Stimulated activated naive CD8-positive, alpha-beta T cell treated with anti-CD3 and anti-CD28 coated beads, Interleukin-15, amount 100 ng/mL, for 72 hours (primary cell): ENCODE data around the gene SLC5A1.
"Not testable (repeated sequence)": the region's sequence is repeated elsewhere in the genome, so short reads cannot be mapped to it uniquely, and the experiment has no call there.

ENCODE experiments used
- ATAC-seq: fragments of 150-1000 bp; cut with Tn5 transposase; 2 replicates; pipeline ENCODE4 v1.10.0; 2021; ENCODE audit warnings: mild to moderate bottlenecking, moderate library complexity
- DNase-seq, 2 donors: peaks; one replicate each; pipeline ENCODE4 v3.0.0; 2021 to 2022
- H3K27ac Mint-ChIP-seq, 2 donors: one replicate each; pipeline ENCODE4 v1.8.0; 2022; ENCODE audit warnings: mild to moderate bottlenecking in 2 of 2, mixed read lengths in 2 of 2, moderate library complexity in 2 of 2
- H3K27me3 Mint-ChIP-seq: one replicate; pipeline ENCODE4 v1.8.0; 2022; ENCODE audit warnings: mixed read lengths
- H3K4me1 Mint-ChIP-seq: one replicate; pipeline ENCODE4 v1.8.0; 2022; ENCODE audit warnings: mild to moderate bottlenecking, mixed read lengths
- H3K4me3 Mint-ChIP-seq, 2 donors: one replicate each; pipeline ENCODE4 v1.8.0; 2022; ENCODE audit warnings: mild to moderate bottlenecking in 2 of 2, mixed read lengths in 2 of 2, moderate library complexity in 1 of 2
- H3K9me3 Mint-ChIP-seq, 2 donors: one replicate each; pipeline ENCODE4 v1.8.0; 2022; ENCODE audit warnings: mixed read lengths in 2 of 2

Gene SLC5A1

DNA sequence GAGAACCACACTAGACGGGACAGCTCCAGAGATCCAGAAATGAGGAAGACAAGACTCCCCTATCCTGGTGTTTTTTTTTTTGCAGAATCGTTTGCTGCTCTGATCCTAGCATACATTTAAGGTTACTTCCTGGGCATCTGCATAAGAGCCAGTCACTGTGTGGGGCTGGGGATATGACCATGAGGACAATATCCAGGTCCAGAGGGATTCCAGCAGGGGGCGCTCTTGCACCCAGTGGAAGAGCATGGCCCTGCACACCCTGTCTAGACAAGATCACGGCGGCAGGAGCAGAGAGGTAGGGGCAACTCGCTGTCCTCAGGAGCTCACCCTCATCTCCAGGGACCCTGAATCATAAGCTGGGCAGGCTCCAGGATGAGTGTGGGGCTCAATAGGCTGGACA lies 97.6 kb downstream of the SLC5A1 start:
- not testable (repeated sequence) for H3K27ac Mint-ChIP-seq, DNase-seq, H3K27me3 Mint-ChIP-seq, H3K4me3 Mint-ChIP-seq, H3K9me3 Mint-ChIP-seq
- ATAC-seq, result peak; percentile 73
- peaks cover 57% of the 10 kb centered on the region for H3K4me1 Mint-ChIP-seq

DNA sequence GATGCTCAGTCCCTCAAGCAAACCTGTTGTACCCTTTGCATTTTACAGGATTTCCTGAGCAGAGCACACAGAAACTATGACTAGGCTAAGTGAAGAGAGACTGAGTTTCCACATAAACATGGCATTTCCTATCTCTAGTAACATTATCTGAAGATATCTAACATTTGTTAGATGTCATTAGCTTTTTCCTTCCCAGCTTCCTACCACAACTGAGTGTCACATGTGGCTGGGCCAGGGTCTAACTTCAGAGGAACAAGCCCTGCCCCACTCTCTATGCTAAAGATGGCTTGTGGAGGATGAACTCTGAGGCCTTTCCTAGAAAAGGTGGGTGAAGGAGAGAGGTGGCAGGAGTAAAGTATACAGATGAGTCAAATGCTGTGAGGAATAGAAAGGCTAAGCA lies 99.5 kb downstream of the SLC5A1 start:
- peaks cover 52% of the 10 kb centered on the region for H3K4me1 Mint-ChIP-seq
- DNase-seq (peak in 1 of 2 donors; percentile 30), ATAC-seq (peak; percentile 65)
- peaks cover 8 to 17% of the 10 kb centered on the region in 2 donors for H3K9me3 Mint-ChIP-seq
- H3K27ac Mint-ChIP-seq, result peak overlapping the region in 1 of 2 donors; percentile 5
- no peaks in the 10 kb centered on the region for H3K27me3 Mint-ChIP-seq
- H3K4me3 Mint-ChIP-seq, result peak overlapping the region in 1 of 2 donors; percentile 26

DNA sequence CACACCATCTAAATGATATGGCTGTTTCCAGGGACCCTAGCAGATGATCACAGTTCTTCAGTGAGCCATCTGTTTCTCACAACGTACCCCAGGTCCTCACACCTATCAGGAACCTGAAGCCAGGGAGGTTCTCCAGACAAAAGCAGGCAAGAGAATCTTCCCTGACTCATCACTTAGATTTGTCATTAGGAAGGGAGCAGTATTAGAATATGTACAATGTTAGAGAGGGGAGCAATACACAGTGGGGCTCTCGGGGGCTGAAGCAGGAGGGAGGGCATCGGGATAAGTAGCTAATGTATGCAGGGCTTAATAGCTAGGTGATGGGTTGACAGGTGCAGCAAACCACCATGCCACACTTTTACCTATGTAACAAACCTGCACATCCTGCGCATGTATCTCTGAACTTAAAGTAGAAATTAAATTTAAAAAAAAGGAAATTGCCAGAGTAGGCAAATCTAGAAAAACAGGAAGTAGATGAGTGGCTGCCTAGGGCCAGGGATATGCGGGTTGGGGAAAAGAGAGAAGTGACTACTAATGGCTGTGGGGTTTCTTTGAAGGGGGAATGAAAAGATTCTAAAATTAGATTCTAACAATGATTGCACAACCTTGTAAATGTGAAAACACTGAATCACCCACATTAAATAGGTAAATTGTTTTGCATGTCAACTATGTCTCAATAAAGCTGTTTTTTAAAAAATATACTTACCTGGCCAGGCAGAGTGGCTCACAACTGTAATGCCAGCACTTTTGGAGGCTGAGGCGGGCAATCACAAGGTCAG lies 101.6 kb downstream of the SLC5A1 start:
- Mint-ChIP-seq H3K27ac (peak overlapping the region in 1 of 2 donors; percentile 4), H3K27me3 (no peaks in the 10 kb centered on the region)
- ATAC-seq, result peak; percentile 3

DNA sequence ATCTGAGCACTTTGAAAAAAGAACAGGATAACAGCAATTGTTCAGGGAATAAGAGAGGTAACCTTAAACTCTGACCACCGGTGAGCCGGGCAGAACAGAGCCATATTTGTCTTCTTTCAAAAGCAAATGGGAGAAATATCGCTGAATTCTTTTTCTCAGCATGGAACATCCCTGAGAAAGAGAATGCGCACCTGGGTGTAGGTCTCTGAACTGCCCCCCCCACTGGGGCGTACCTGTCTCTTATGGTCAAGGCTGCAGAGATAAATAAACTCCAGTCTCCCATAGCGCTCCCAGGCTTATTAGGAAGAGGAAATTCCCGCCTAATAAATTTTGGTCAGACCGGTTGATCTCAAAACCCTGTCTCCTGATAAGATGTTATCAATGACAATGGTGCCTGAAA lies 104.1 kb downstream of the SLC5A1 start:
- ATAC-seq, H3K27ac Mint-ChIP-seq, H3K27me3 Mint-ChIP-seq, H3K4me3 Mint-ChIP-seq, DNase-seq: not testable (repeated sequence)
- peaks cover 9 to 12% of the 10 kb centered on the region in 2 donors for H3K9me3 Mint-ChIP-seq
- H3K4me1 Mint-ChIP-seq, result peaks cover 30% of the 10 kb centered on the region

More for the DNA sequence above, 101.6 kb downstream of the SLC5A1 start:
- Mint-ChIP-seq H3K9me3 (peaks cover 9 to 12% of the 10 kb centered on the region in 2 donors), H3K4me3 (no peak overlapping the region), H3K4me1 (peaks cover 44% of the 10 kb centered on the region)
- DNase-seq, result no peak

DNA sequence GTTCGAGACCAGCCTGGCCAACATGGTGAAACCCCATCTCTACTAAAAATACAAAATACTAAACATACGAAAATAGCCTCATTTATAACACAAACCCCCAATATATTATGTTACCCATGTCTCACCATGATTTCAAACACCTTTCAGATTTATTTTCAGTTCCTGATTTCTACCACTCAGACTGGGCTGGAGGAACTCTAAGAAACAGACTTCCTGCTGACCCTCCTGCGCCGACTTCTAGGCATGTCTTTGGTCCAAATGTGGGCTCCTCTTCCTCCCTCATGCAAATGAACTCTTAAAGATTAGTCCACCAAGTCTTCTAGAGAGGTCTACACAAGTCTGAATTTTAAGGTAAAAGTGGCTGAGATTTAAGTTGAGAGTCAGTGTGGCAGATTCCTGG lies 105.3 kb downstream of the SLC5A1 start:
- H3K27ac Mint-ChIP-seq, DNase-seq, H3K27me3 Mint-ChIP-seq, ATAC-seq, H3K4me3 Mint-ChIP-seq: not testable (repeated sequence)
- Mint-ChIP-seq H3K4me1 (peaks cover 17% of the 10 kb centered on the region), H3K9me3 (peaks cover 9 to 12% of the 10 kb centered on the region in 2 donors)

DNA sequence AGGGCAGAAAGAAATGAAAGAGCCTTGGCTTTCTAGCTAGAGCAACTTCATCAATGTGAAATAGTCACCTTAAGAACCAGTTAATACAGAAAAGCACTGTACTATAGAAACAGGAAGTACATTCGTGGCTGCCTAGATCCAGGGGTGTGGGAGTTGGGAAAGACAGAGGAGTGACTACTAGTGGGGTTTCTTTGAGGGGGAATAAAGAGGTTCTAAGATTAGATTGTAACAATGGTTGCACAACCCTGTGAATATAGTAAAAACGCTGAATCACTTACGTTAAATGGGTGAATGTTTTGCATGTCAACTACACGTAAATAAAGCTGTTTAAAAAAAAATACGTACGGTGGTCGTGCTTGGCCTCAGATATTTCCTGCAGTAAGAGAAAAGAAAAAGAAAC lies 107.6 kb downstream of the SLC5A1 start:
- H3K9me3 Mint-ChIP-seq, result peaks cover 9 to 12% of the 10 kb centered on the region in 2 donors
- H3K27me3 Mint-ChIP-seq, ATAC-seq, DNase-seq, H3K4me1 Mint-ChIP-seq, H3K27ac Mint-ChIP-seq, H3K4me3 Mint-ChIP-seq: not testable (repeated sequence)

DNA sequence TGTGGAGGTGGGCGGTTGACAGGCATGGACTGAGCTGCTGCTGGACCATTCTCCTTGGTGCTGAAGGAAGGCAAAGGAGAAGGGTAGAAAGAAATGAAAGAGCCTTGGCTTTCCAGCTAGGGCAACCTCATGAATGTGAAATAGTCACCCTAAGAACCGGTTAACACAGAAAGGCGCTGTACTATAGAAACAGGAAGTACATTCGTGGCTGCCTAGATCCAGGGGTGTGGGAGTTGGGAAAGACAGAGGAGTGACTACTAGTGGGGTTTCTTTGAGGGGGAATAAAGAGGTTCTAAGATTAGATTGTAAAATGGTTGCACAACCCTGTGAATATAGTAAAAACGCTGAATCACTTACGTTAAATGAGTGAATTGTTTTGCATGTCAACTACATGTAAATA lies 108.6 kb downstream of the SLC5A1 start:
- H3K4me1 Mint-ChIP-seq, H3K4me3 Mint-ChIP-seq, DNase-seq, ATAC-seq, H3K27me3 Mint-ChIP-seq: not testable (repeated sequence)
- peak overlapping the region in 1 of 2 donors; percentile 50 for H3K27ac Mint-ChIP-seq
- peaks cover 9 to 12% of the 10 kb centered on the region in 2 donors for H3K9me3 Mint-ChIP-seq

DNA sequence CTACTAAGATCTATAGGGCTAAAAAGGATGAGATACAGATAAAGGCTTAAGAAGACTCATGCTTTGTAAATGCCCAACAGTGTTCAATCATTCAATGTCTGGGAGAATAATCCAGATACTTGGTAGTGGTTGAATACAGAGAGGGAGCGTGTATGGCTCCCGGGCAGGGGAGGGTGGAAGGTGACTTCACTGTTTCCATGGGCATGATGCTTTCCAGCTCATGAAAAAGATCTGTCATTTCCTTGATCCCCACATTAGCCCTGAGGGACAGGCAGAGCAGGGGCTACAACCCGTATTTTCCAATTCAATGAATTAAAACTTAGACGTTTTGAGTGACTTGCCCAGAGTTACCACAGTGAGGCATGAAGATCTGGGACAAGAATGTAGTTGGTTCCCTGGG lies 111.7 kb downstream of the SLC5A1 start:
- H3K27ac Mint-ChIP-seq, DNase-seq, H3K4me3 Mint-ChIP-seq, H3K4me1 Mint-ChIP-seq, ATAC-seq, H3K9me3 Mint-ChIP-seq, H3K27me3 Mint-ChIP-seq: not testable (repeated sequence)

DNA sequence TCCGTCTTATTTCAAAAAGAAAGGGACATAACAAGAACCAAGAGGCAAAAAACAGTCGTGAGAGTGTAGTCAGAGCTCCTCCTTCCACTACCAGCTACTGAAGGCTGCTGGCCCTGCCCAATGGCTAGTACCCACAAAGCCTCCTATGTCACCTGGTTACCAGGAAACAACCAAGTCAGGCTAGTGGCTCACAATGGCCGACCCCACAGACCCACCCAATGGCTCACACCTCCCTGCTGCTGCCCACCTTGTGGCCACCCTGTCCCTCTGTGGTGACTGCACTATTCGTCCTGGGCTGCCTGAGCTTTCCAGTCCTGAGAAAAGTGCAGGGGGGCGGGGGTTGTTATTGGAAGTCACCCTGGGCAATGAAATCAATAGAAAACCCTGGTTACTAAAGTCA lies 114.6 kb downstream of the SLC5A1 start:
- not testable (repeated sequence) for H3K9me3 Mint-ChIP-seq, ATAC-seq, H3K4me1 Mint-ChIP-seq, H3K4me3 Mint-ChIP-seq, H3K27ac Mint-ChIP-seq, DNase-seq, H3K27me3 Mint-ChIP-seq

DNA sequence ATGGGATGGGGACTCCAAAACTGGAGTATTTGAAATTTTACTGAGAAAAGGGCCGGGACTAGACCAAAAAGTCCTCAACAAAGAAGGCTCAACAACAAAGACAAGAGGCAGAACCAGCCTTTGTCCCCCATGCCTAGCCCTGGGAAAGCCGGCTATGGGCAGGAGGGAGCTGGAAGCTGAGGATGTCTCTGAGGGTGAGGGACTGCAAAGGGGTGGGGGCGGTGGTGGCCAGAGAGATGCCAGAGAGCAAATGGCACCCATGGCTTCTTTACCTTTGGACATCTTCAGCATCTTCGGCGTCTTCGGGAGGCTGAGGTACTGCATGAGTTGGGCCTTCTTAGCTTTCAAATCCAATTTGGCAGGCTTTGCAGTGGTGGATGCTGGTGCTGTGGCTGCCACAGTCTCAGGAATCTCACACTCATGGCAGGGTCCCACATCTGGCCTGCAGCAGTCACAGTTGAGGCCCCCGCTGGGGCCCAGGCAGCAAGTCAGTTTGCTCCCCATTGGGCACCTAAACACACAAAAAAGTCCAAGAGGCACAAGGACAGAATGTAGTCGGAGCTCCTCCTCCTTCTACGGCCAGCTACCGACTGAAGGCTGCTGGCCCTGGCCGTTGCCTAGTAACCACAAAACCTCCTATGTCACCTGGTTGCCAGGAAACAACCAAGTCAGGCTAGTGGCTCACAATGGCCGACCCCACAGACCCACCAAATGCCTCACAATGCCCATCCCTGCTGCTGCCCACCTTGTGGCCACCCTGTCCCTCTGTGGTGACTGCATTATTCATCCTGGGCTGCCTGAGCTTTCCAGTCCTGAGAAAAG lies 115.9 kb downstream of the SLC5A1 start, which contains the start of gene C22orf42:
C22orf42 (minus strand) TSS at position 592 of the 822 bp plus-strand sequence; CDS start at position 504, 88 bp downstream.
- Mint-ChIP-seq H3K4me1 (no peaks in the 10 kb centered on the region), H3K4me3 (no peak within 1 kb of the TSS), H3K27me3 (no peaks in the 10 kb centered on the region), H3K27ac (no peak within 1 kb of the TSS), H3K9me3 (no peaks in the 10 kb centered on the region)
- DNase-seq, result no peak
- no peak for ATAC-seq

DNA sequence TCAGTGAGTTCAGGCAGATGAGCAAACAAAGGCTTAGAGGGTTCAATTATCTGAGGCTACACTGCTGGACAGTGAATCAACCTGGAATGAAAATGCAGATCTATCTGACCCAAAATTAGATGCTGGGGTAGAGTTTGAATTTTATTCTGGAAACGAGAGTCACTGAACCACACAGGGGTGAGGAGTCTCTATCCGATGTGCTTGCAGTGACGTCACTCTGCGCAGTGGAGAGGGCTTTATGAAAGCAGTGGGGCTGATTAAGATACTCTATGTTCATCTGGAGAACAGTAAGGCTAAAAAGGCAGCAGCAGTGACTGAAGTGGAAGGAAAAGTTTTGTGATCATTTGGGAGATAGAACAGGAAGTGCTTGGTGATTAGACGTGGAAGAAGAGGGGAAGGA lies 117.3 kb downstream of the SLC5A1 start:
- not testable (repeated sequence) for DNase-seq, H3K4me1 Mint-ChIP-seq, H3K4me3 Mint-ChIP-seq, H3K27me3 Mint-ChIP-seq, H3K9me3 Mint-ChIP-seq, H3K27ac Mint-ChIP-seq, ATAC-seq
